Measurements from ENCODE around the gene LCE2A. TPM values are rescaled to one million over a fixed set of nuclear protein-coding genes. Genes with fewer than 3 reads are reported as not detected.

Gene LCE2A
- polyA plus RNA-seq, 1 of the 3 experiments (the other 2 are of a cell fraction), result not detected

GRCh38 chr1:152718238-152718637 lies 20.1 kb downstream of the LCE2A start:
- no peak for DNase-seq
- H3K79me2 ChIP-seq (ENCODE audit: insufficient read depth), result no peaks in the 10 kb centered on the region
- no peaks in the 10 kb centered on the region for H4K20me1 ChIP-seq (ENCODE audit: insufficient read depth)
- TF ChIP-seq FOXJ3 (CRISPR knock-in tag; IDR thresholded peaks at IDR 0.05) (no peak), MXI1 (IDR thresholded peaks at IDR 0.05; ENCODE audit: low read depth, low read length) (no peak)
- H3K27ac ChIP-seq (ENCODE audit: low read depth in 2 of 2, low read length in 1 of 2), result no peak overlapping the region
- no peaks in the 10 kb centered on the region for H3K9me2 ChIP-seq
- H3K36me3 ChIP-seq (replicated peaks in 1 of 2; ENCODE audit: control insufficient read depth in 1 of 2, insufficient read depth in 2 of 2, low read length in 1 of 2), result no peaks in the 10 kb centered on the region
- no peak overlapping the region for H3K4me3 ChIP-seq (ENCODE audit: low read depth in 2 of 2, low read length in 1 of 2)
- H2AFZ ChIP-seq (ENCODE audit: low read depth), result no peak overlapping the region
- ChIA-PET CTCF (no interaction called here), POLR2A (no interaction called here)
- 0 out of 2 replicates have a peak, but pooled peaks cover 4% of the 10 kb centered on the region for H3K27me3 ChIP-seq (ENCODE audit: insufficient read depth)
- no peak overlapping the region for H3K9ac ChIP-seq
- H3F3A ChIP-seq (replicated peaks; ENCODE audit: insufficient read depth), result no peaks in the 10 kb centered on the region
- no peaks in the 10 kb centered on the region for H3K9me3 ChIP-seq
- H3K4me1 ChIP-seq (ENCODE audit: control insufficient read depth in 1 of 2, insufficient read depth in 2 of 2, low read depth in 1 of 2, low read length in 1 of 2), result no peaks in the 10 kb centered on the region
- H3K4me2 ChIP-seq, result no peak overlapping the region

- H3K27me3 ChIP-seq (ENCODE audit: insufficient read depth), result peaks cover 16% of the 10 kb centered on the region; the same call in 1 of the 2 replicates
- no peaks in the 10 kb centered on the region for H3K4me1 ChIP-seq (ENCODE audit: control insufficient read depth in 1 of 2, insufficient read depth in 2 of 2, low read depth in 1 of 2, low read length in 1 of 2)
- TF ChIP-seq RXRA (IDR thresholded peaks at IDR 0.05; ENCODE audit: borderline replicate concordance, low read depth) (no peak), RFX5 (IDR thresholded peaks at IDR 0.05; ENCODE audit: low read length) (no peak), CHD2 (IDR thresholded peaks at IDR 0.05; ENCODE audit: low read length, partially characterized antibody) (no peak), CTCF (IDR thresholded peaks at IDR 0.05) (no peak), IRF3 (IDR thresholded peaks at IDR 0.05; ENCODE audit: low read depth, low read length) (no peak), TAF1 (IDR thresholded peaks at IDR 0.05; ENCODE audit: borderline replicate concordance, low read depth, low read length) (no peak), FOSL2 (IDR thresholded peaks at IDR 0.05; ENCODE audit: borderline replicate concordance, low read depth) (no peak), MXI1 (IDR thresholded peaks at IDR 0.05; ENCODE audit: low read depth, low read length) (no peak), FOXJ3 (CRISPR knock-in tag; IDR thresholded peaks at IDR 0.05) (no peak), MAX (IDR thresholded peaks at IDR 0.05; ENCODE audit: low read depth) (no peak), RCOR1 (IDR thresholded peaks at IDR 0.05; ENCODE audit: low read length) (no peak), GATA2 (CRISPR knock-in tag; IDR thresholded peaks at IDR 0.05) (no peak)
- no peaks in the 10 kb centered on the region for H3K79me2 ChIP-seq (ENCODE audit: insufficient read depth)
- no peak overlapping the region for H3K4me2 ChIP-seq
- no peak overlapping the region for H3K27ac ChIP-seq (ENCODE audit: low read depth in 2 of 2, low read length in 1 of 2)
- H3F3A ChIP-seq (replicated peaks; ENCODE audit: insufficient read depth), result no peaks in the 10 kb centered on the region
- H4K20me1 ChIP-seq (ENCODE audit: insufficient read depth), result no peaks in the 10 kb centered on the region
- H2AFZ ChIP-seq (ENCODE audit: low read depth), result no peak overlapping the region
- H3K9me2 ChIP-seq, result no peaks in the 10 kb centered on the region
- no peaks in the 10 kb centered on the region for H3K9me3 ChIP-seq
- no peak overlapping the region for H3K9ac ChIP-seq
- ChIA-PET POLR2A (no interaction called here), CTCF (no interaction called here)
- no peak for DNase-seq
- no peak overlapping the region for H3K4me3 ChIP-seq (ENCODE audit: low read depth in 2 of 2, low read length in 1 of 2)
- no peaks in the 10 kb centered on the region for H3K36me3 ChIP-seq (replicated peaks in 1 of 2; ENCODE audit: control insufficient read depth in 1 of 2, insufficient read depth in 2 of 2, low read length in 1 of 2)
These were observed 27.1 kb downstream of the LCE2A start for GRCh38 chr1:152725261-152725660.

Data from SK-N-SH (cell line).